Measurements from ENCODE around the gene TBC1D21.

TBC1D21 gene

DNA sequence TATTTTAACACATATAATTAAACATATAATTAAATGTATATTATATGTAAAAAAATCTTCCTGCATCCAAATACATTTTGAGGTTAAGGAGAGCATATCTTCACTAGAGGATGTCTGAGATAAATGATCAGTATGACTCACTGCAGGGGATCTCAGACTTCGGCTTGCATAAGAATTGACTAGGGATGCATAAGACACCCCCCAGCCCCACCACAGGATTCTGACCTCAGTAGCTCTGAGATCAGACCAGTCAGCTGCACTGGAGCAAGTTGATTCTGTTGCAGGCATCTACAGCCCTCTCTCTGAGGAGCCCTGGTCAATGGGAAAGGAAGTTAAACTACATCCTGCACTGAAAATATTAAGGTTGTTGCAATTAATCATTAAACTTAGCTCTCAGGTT, 29.0 kb upstream of the TBC1D21 start:
- no CpG with 5 or more reads among the region's 1 CpG for WGBS (ENCODE audit: insufficient coverage, insufficient read length)
- DNase-seq (ENCODE audit: low read depth, low spot score), result no peak
- no peaks in the 10 kb centered on the region for H3K9me3 ChIP-seq (ENCODE audit: control insufficient read depth, insufficient read depth, low read length)
- H3K4me3 ChIP-seq (ENCODE audit: low read length), result no peak overlapping the region
- no peaks in the 10 kb centered on the region for H3K4me1 ChIP-seq (ENCODE audit: control insufficient read depth, insufficient read depth, low read length)
- no peaks in the 10 kb centered on the region for H3K36me3 ChIP-seq (ENCODE audit: control insufficient read depth, insufficient read depth, low read length)
- H3K27me3 ChIP-seq (ENCODE audit: control insufficient read depth, insufficient read depth, low read length), result no peaks in the 10 kb centered on the region
- no peak overlapping the region for H3K27ac ChIP-seq (ENCODE audit: low read length)

DNA sequence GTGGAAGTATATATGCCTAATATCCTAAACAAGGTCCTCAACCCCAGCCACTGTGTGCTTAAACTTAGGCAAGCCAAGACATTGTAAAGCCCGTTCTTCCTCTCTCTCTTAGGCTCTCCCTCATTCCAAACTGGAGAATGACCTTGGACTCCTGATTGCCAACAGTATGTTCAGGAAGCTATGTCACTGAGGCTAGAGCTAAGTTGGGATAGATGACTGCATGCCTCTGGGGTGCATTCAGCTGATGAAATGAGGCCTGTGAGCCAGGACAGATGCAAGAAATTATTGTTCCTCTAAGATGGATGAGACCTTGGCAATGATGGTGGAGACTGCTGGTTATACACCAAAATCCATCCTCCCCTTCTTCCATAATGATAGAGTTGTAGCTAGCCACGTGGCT, 27.9 kb upstream of the TBC1D21 start:
- H3K4me3 ChIP-seq (ENCODE audit: low read length), result no peak overlapping the region
- no peak for DNase-seq (ENCODE audit: low read depth, low spot score)
- H3K27me3 ChIP-seq (ENCODE audit: control insufficient read depth, insufficient read depth, low read length), result no peaks in the 10 kb centered on the region
- H3K27ac ChIP-seq (ENCODE audit: low read length), result no peak overlapping the region
- H3K9me3 ChIP-seq (ENCODE audit: control insufficient read depth, insufficient read depth, low read length), result no peaks in the 10 kb centered on the region
- no peaks in the 10 kb centered on the region for H3K4me1 ChIP-seq (ENCODE audit: control insufficient read depth, insufficient read depth, low read length)
- WGBS (ENCODE audit: insufficient coverage, insufficient read length), result no CpG with 5 or more reads among the region's 2 CpGs
- H3K36me3 ChIP-seq (ENCODE audit: control insufficient read depth, insufficient read depth, low read length), result no peaks in the 10 kb centered on the region

DNA sequence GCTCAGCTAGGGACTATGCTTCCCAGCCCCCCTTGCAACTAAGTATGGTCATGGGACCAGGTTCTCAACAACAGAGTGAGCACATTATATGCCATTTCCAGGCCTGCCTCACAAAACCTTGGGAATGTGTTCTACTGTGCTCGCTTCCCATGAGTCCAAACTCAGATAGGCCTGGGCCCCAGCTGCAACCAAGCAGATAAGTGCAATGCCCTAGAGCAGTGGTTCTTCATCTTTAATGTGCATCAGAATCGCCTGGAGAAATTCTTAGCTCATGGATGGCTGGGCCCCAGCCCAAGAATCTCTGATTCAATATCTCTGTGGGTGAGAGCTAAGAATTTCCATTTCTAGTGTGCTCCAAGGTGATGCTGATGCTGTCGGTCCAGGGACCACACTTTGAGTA, 27.5 kb upstream of the TBC1D21 start:
- H3K27me3 ChIP-seq (ENCODE audit: control insufficient read depth, insufficient read depth, low read length), result no peaks in the 10 kb centered on the region
- H3K4me3 ChIP-seq (ENCODE audit: low read length), result no peak overlapping the region
- H3K4me1 ChIP-seq (ENCODE audit: control insufficient read depth, insufficient read depth, low read length), result no peaks in the 10 kb centered on the region
- WGBS (ENCODE audit: insufficient coverage, insufficient read length), result no CpG with 5 or more reads among the region's 3 CpGs
- H3K9me3 ChIP-seq (ENCODE audit: control insufficient read depth, insufficient read depth, low read length), result no peaks in the 10 kb centered on the region
- H3K36me3 ChIP-seq (ENCODE audit: control insufficient read depth, insufficient read depth, low read length), result no peaks in the 10 kb centered on the region
- H3K27ac ChIP-seq (ENCODE audit: low read length), result no peak overlapping the region
- no peak for DNase-seq (ENCODE audit: low read depth, low spot score)

DNA sequence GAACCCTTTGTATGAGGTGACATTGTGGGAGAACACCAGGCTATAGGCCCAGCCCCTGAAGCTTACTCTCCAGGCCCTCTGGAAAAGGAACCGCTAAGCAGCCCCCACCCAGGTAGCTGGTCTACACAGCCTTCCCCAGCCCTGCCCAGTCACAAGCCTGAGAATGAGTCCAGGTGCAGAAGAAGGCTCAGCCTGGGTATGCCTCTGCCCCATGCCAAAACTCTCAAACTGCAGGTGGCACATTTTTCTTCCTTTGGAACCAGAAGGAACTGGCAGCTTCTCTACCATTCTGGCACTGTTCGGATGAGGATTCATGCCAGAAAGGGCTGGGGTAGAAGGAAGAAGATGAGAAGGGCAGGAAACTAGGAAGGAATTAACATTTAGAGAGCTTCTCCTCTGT, 23.7 kb upstream of the TBC1D21 start:
- WGBS (ENCODE audit: insufficient coverage, insufficient read length), result no CpG with 5 or more reads among the region's 2 CpGs
- H3K4me1 ChIP-seq (ENCODE audit: control insufficient read depth, insufficient read depth, low read length), result no peaks in the 10 kb centered on the region
- no peaks in the 10 kb centered on the region for H3K27me3 ChIP-seq (ENCODE audit: control insufficient read depth, insufficient read depth, low read length)
- H3K27ac ChIP-seq (ENCODE audit: low read length), result no peak overlapping the region
- H3K9me3 ChIP-seq (ENCODE audit: control insufficient read depth, insufficient read depth, low read length), result no peaks in the 10 kb centered on the region
- no peak for DNase-seq (ENCODE audit: low read depth, low spot score)
- H3K4me3 ChIP-seq (ENCODE audit: low read length), result no peak overlapping the region
- H3K36me3 ChIP-seq (ENCODE audit: control insufficient read depth, insufficient read depth, low read length), result no peaks in the 10 kb centered on the region

DNA sequence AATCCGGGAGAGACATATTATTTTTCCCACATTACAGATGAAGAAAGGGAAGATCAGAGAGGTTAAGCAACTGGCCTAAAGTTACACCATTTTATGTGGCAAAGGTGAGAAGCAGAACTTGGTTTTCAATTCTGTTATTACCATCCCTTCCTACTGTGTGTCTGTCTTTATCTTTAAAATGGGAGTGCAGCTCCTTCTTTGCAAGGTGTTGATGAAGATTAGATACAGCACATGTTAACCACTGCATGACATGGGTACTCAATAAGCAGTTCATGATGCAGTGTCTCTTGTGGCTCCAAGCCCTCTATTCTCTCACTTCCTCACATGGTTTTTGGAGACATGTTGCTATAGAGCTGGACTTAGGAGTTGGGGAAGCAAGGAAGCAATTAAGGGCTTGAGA, 23.1 kb upstream of the TBC1D21 start:
- no peaks in the 10 kb centered on the region for H3K4me1 ChIP-seq (ENCODE audit: control insufficient read depth, insufficient read depth, low read length)

DNA sequence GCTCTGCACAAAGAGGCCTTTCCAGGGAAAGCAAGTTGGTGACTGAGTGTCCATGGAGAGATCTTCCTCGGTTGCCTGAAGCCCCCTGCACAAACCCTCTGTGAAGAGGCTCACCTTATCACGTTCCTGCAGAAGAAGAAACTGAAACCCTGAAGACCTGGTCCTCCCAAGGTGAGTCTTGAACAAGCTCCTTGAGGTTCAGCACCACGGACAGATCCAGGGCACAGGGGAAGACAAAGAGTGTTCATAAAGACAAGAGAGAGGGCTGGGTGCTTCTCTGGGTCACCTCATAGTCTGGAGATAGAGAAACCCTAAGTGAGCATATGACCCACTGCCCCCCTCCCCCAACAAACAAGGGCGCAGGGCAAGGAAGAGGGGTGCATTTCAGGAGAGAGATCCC, 21.7 kb upstream of the TBC1D21 start:
- Histone ChIP-seq H3K9me3 (ENCODE audit: control insufficient read depth, insufficient read depth, low read length) (no peaks in the 10 kb centered on the region), H3K27me3 (ENCODE audit: control insufficient read depth, insufficient read depth, low read length) (no peaks in the 10 kb centered on the region), H3K36me3 (ENCODE audit: control insufficient read depth, insufficient read depth, low read length) (no peaks in the 10 kb centered on the region), H3K4me3 (ENCODE audit: low read length) (no peak overlapping the region), H3K27ac (ENCODE audit: low read length) (no peak overlapping the region), H3K4me1 (ENCODE audit: control insufficient read depth, insufficient read depth, low read length) (peaks cover 1% of the 10 kb centered on the region; the same call in 1 of the 2 replicates)
- WGBS (ENCODE audit: insufficient coverage, insufficient read length), result no CpG with 5 or more reads among the region's 4 CpGs
- DNase-seq (ENCODE audit: low read depth, low spot score), result peak; percentile 73

More for the DNA sequence above, 23.1 kb upstream of the TBC1D21 start:
- H3K27ac ChIP-seq (ENCODE audit: low read length), result no peak overlapping the region
- H3K27me3 ChIP-seq (ENCODE audit: control insufficient read depth, insufficient read depth, low read length), result no peaks in the 10 kb centered on the region
- H3K9me3 ChIP-seq (ENCODE audit: control insufficient read depth, insufficient read depth, low read length), result no peaks in the 10 kb centered on the region
- no CpG with 5 or more reads among the region's 1 CpG for WGBS (ENCODE audit: insufficient coverage, insufficient read length)
- no peak for DNase-seq (ENCODE audit: low read depth, low spot score)
- no peak overlapping the region for H3K4me3 ChIP-seq (ENCODE audit: low read length)
- no peaks in the 10 kb centered on the region for H3K36me3 ChIP-seq (ENCODE audit: control insufficient read depth, insufficient read depth, low read length)

DNA sequence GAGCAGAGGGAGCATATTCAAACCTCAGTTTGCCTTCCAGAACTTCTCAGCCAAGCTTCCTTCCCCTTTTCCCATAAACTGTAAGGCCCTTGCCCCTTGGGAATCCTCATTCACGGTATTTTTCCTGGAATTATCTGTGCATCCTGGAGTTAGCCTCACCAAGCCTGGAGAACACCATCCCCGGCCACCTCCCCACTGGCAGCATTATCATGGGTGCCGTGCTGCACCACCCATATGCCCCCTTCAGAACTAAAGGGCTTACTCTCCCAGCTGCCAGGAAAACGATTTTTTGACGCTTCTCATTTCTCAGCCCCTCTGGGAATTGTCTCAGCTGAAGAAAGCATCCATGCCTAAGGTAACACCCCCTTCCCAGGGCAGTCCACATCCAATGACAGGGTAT, 20.9 kb upstream of the TBC1D21 start:
- WGBS (ENCODE audit: insufficient coverage, insufficient read length), result no CpG with 5 or more reads among the region's 5 CpGs
- no peak for DNase-seq (ENCODE audit: low read depth, low spot score)
- no peak overlapping the region for H3K27ac ChIP-seq (ENCODE audit: low read length)
- H3K27me3 ChIP-seq (ENCODE audit: control insufficient read depth, insufficient read depth, low read length), result no peaks in the 10 kb centered on the region
- peaks cover 1% of the 10 kb centered on the region; the same call in 1 of the 2 replicates for H3K4me1 ChIP-seq (ENCODE audit: control insufficient read depth, insufficient read depth, low read length)
- no peak overlapping the region for H3K4me3 ChIP-seq (ENCODE audit: low read length)
- no peaks in the 10 kb centered on the region for H3K9me3 ChIP-seq (ENCODE audit: control insufficient read depth, insufficient read depth, low read length)
- H3K36me3 ChIP-seq (ENCODE audit: control insufficient read depth, insufficient read depth, low read length), result no peaks in the 10 kb centered on the region

DNA sequence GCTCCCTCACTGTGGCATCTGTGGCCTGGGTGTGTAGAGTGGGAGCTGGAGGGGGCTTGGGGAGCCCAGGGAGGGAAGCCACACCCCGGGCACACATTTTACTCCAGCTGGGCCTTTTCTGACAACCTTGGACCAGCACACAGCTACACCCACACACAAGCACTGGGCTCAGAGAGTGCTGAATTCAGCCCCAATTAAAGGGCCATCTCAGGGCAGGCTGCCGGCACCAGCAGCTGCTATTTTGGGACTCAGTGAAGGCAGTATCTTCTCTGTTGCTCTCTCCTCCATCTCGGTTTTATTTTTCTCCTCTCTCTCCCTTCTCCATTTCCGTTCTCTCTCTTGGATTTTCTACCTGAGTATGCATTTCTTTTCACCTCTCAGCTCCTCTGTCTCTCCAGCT, 19.1 kb upstream of the TBC1D21 start:
- no CpG with 5 or more reads among the region's 4 CpGs for WGBS (ENCODE audit: insufficient coverage, insufficient read length)
- no peaks in the 10 kb centered on the region for H3K9me3 ChIP-seq (ENCODE audit: control insufficient read depth, insufficient read depth, low read length)

DNA sequence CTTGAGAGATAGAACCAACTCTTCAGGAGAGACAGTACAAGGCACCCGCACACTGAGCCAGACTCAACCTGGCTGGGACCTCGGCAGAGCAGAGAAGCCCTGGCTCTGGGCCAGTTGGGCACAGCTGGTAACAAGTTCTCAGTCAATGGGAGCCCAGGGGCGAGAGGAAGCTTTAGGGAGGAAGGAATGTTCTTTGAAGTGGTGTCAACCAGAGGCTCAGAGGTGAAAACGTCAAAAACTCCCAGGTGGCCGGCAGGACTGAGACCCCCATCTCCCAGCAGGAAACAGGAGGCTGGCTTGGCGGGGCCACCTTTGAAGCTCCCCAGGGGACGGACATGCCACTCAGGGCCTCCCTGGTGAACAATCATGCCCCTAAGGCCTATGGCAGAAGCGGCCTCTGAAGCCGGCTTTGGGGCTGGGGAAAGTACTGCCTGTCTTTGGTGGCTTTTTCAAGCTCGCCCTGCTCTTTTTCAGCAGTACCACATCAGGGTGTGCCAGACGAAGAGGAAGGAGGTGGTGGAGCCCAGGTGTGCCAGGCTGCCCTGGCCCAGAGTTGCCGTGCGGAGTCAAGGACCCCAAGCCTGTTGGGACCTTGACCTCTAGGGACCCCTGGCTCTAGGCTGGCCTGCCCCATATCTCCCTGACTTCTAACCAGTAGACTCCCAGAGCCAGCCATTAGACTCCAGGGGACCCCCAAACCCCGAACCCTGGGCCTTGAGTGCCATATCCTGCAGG, 16.7 kb upstream of the TBC1D21 start:
- no peak overlapping the region for H3K4me3 ChIP-seq (ENCODE audit: low read length)
- no peak overlapping the region for H3K27ac ChIP-seq (ENCODE audit: low read length)
- H3K9me3 ChIP-seq (ENCODE audit: control insufficient read depth, insufficient read depth, low read length), result no peaks in the 10 kb centered on the region
- no CpG with 5 or more reads among the region's 14 CpGs for WGBS (ENCODE audit: insufficient coverage, insufficient read length)
- DNase-seq (ENCODE audit: low read depth, low spot score), result no peak
- peaks cover 1% of the 10 kb centered on the region; the same call in 1 of the 2 replicates for H3K4me1 ChIP-seq (ENCODE audit: control insufficient read depth, insufficient read depth, low read length)
- no peaks in the 10 kb centered on the region for H3K27me3 ChIP-seq (ENCODE audit: control insufficient read depth, insufficient read depth, low read length)
- H3K36me3 ChIP-seq (ENCODE audit: control insufficient read depth, insufficient read depth, low read length), result no peaks in the 10 kb centered on the region

More for the DNA sequence above, 19.1 kb upstream of the TBC1D21 start:
- no peak for DNase-seq (ENCODE audit: low read depth, low spot score)
- Histone ChIP-seq H3K36me3 (ENCODE audit: control insufficient read depth, insufficient read depth, low read length) (no peaks in the 10 kb centered on the region), H3K27ac (ENCODE audit: low read length) (no peak overlapping the region), H3K4me1 (ENCODE audit: control insufficient read depth, insufficient read depth, low read length) (peaks cover 1% of the 10 kb centered on the region; the same call in 1 of the 2 replicates), H3K27me3 (ENCODE audit: control insufficient read depth, insufficient read depth, low read length) (no peaks in the 10 kb centered on the region), H3K4me3 (ENCODE audit: low read length) (no peak overlapping the region)

DNA sequence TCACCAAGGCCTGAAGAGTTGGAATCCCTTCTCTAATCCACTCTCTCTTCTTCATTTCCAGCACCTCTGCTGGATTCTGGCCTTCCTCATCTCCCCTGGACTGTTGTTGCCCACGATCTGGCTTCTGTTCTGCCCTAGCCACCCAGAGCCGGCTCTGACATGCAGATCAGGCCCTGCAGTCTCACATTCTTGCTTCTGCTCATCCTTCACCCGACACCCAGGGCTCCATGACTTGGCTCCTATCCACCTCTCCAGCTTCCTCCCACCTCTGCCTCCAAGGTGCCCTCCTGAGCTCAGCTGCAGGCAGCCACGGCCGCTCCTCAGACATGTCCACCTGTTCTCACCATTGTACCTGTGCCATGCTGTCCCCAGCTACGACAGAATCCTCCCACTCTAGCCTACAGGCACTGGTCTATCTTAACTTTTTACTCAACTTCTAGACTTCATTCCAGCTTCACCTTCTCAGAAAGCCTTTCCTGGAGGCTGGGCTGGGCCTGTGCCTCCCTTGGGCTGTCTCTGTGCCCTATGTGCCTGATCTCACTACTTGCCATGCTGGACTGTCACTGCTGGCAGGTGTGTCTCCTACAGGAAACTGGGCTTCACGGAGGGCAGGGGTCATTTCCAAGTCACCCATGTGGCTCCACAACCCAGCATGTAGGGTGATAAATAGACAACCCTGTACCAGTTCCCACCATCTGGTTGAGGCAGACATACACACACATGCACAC, 16.0 kb upstream of the TBC1D21 start:
- Histone ChIP-seq H3K9me3 (ENCODE audit: control insufficient read depth, insufficient read depth, low read length) (no peaks in the 10 kb centered on the region), H3K36me3 (ENCODE audit: control insufficient read depth, insufficient read depth, low read length) (no peaks in the 10 kb centered on the region), H3K27me3 (ENCODE audit: control insufficient read depth, insufficient read depth, low read length) (no peaks in the 10 kb centered on the region), H3K4me1 (ENCODE audit: control insufficient read depth, insufficient read depth, low read length) (peaks cover 1% of the 10 kb centered on the region; the same call in 1 of the 2 replicates), H3K4me3 (ENCODE audit: low read length) (no peak overlapping the region), H3K27ac (ENCODE audit: low read length) (no peak overlapping the region)
- no peak for DNase-seq (ENCODE audit: low read depth, low spot score)
- no CpG with 5 or more reads among the region's 7 CpGs for WGBS (ENCODE audit: insufficient coverage, insufficient read length)

All from iPS DF 6.9 (cell line).